GM19438 (cell line): Measurements from ENCODE around the gene RRP36.
A peak's percentile ranks its signal among the peaks of the same experiment; 100 is the strongest.
"Not testable (repeated sequence)": the region's sequence is repeated elsewhere in the genome, so short reads cannot be mapped to it uniquely, and the experiment has no call there.

Experiments used
- ATAC-seq: cut with Tn5 transposase; IDR thresholded peaks from one replicate; pipeline ENCODE4 v1.9.1; 2021; ENCODE audit warnings: low read depth; ENCODE audit not compliant: unreplicated experiment

Gene RRP36

GRCh38 chr6:43036712-43037111 lies 15.3 kb downstream of the RRP36 start:
- ATAC-seq = no peak

- no peak for ATAC-seq
Measured at GRCh38 chr6:43037197-43037596, 15.8 kb downstream of the RRP36 start.

GRCh38 chr6:43037706-43038105 lies 16.3 kb downstream of the RRP36 start:
- no peak for ATAC-seq

- ATAC-seq = no peak
Measured at GRCh38 chr6:43038727-43039126, 17.3 kb downstream of the RRP36 start.

- no peak for ATAC-seq
Measured at GRCh38 chr6:43040542-43041257, 19.3 kb downstream of the RRP36 start.

DNA sequence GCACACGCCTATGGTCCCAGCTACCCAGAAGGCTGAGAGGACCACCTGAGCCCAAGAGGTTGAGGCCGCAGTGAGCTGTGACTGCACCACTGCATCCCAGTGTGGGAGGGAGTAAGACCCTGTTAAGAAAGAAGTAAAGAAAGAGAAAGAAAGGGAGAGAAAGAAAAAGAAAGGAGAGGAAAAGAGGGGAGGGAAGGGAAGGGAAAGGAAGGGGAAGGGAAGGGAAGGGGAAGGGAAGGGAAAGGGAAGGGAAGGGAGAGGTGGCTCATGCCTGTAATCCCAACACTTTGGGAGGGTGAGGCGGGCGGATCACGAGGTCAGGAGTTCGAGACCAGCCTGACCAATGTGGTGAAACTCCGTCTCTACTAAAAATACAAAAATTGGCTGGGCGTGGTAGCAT lies 20.1 kb downstream of the RRP36 start:
- not testable (repeated sequence) for ATAC-seq

- no peak for ATAC-seq
Measured at GRCh38 chr6:43043310-43043709, 21.9 kb downstream of the RRP36 start.

DNA sequence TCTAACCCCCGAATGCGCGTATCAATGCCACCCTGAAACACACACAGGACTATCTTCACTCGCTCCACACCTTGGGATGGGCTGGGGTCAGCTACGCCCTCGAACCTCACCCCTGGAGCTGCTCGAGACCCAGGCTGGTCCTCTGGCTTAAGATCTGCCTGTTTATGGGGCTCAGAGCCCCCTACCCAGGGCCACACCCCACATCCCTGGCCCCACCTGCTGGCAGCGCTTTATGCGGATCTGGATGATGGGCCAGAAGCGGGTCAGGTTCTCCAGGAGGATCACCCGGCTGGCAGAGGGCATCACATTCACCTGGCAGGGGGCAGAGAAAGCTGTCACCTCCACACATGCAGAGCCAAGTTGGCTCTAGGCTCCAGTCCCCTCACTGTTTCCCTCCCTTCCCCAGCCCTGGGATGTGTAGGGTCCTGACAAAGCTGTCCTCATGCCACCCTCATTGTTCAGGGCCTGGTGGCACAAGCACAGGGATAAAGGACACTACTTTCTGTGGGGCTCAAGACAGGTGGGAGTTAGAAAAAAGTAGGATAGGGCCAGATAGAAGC lies 24.0 kb downstream of the RRP36 start:
- ATAC-seq = no peak

DNA sequence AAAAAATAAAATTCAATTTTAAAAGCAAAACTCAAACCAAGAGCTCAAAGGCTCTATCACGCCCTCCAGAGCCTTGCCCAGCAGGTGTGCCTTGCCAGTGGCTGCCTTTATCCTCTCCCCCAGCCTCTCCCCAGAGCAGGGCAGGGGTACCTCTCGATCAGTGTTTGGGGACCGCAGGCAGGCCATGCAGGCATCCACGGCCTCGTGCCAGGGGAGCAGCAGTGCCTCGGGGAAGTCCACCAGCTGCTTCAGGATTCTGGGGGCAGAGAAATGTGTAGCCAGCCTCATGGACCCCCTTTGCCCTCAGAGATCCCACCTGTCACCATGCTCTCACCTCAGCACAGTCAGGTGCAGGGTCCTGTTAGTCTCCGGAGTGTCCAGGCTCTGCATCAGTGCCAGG lies 26.6 kb downstream of the RRP36 start:
- ATAC-seq = no peak

GRCh38 chr6:43050981-43051380 lies 29.6 kb downstream of the RRP36 start:
- ATAC-seq = no peak

DNA sequence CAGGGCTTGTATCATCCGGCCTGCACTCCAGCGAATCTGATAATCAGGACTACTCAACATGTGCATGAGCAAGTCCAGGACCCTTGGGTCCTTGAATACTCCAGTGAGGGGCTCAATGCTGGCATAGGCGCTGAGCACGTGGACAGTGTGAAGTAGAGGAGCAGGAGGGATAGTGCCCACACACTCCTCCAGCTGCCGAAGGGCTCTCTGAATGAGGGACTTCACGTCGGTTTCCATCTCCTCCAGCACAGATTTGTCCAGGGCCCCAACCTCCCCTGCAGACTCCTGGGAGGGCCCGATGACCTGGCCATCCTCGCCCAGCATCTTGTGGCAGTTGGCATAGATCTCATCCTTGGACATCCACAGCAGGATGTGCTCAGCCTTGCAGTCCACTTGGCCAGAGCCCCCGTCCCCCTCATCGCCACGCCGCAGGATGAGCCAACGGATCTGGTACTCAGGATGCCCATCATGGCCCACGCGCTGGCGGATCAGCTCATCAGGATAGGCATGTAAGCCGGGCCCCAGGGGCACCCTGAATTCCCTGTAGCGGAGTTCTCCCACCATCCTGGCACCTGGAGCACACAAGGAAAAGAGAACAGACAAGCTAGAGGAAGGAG lies 30.9 kb downstream of the RRP36 start:
- ATAC-seq = no peak

- peak; percentile 34 for ATAC-seq
Measured at GRCh38 chr6:43052842-43053544, 31.6 kb downstream of the RRP36 start.

GRCh38 chr6:43053545-43054205 lies 32.3 kb downstream of the RRP36 start, which contains the start of gene CUL7:
TSS of gene CUL7 (minus strand) at chr6:43053851. CDS start at chr6:43052788, 1,063 bp downstream.
- ATAC-seq = peak; percentile 87

DNA sequence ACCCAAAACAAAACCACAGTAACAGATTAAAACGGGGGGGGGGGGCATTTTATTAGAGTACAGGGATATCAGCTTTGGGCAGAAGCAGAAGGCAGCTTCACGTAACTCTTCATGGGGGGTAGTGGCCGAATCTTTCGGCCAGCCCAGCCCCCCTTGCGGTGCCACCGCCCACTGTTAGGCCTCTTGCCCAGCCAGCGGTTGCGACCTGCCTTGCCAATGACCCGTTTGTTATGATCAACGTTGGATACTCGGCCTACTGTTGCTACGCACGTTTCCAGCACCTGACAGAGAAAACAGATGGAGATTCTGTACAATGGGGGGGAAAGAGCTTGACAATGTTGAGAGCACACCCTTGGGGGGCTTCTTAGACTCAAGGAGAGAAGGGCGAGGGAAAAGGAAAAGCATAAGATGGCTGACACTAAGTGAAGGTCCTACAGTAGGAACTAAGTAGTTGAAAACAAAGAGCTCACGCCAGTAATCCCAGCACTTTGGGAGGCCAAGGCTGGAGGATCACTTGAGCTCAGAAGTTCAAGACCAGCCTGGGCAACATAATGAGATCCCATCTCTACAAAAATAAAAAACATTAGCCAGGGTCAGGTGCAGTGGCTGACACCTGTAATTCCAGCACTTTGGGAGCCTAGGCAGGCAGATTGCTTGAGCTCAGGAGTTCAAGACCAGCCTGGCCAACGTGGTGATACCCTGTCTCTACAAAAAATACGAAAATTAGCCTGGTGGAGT lies 33.0 kb downstream of the RRP36 start:
- no peak for ATAC-seq

- no peak for ATAC-seq
Measured at GRCh38 chr6:43055966-43056365, 34.5 kb downstream of the RRP36 start.

DNA sequence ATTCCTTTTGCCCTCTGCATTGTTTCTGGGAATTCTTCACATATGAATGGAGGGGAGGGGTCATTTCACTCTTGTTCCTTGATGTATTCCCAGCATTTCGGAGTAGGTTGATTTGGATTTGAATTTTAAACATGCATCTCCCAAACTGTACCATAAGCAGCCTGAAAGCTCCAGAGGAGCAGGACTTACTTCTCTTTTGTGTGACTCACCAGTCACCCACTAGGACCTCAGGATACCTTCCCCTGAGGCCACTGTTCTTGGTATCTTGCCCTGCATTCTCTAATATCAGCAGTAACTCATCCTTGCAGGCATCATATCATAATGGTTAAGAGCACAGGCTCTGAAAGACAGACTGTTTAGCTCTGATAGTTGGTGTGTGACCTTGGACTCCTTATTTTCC lies 37.1 kb downstream of the RRP36 start:
- ATAC-seq = no peak

DNA sequence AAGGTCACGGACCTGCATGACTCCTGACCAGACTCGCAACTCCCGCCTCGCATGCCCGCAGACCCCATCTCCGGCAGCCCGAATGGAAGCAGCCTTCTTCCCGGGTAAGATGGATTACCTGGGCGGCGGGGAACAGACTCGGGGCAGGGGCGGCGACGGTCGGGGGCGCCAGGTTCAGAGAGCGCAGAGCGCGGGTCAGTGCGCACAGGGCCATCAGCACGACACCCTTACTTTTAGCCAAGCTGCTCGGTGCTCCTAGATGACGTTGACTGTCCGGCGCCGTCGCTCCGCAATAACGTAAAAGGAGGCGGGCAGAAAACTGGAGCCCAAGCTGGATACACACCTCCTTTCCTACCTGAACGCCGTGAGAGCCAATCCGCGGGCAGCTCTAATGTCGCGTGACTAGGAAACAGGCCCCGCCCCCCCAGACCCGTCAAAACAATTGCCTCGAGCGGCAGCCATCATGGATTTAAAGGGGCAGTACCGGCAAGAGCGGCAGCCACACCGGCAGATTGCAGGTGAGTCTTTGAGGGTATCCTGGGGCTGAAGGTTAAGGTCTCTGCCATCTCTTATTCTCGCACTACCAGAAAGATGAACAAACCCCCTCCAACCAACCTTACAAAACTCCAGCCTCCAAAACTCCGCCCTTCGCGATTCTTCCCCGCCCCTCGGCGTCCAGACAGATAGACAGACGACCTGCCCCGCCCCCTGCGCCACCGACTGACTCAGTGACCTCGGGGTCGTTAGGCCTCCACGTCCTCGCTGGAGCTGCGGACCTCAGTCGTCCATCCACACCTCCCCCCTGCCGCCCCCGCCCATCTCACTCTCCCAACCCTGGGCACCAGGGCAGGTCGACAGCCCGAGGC lies 38.0 kb downstream of the RRP36 start, which contains the start of the genes KLC4 and MRPL2:
Gene KLC4, plus strand, starts transcription at position 464 of the 866 bp plus-strand sequence. CDS start 1,705 bp downstream, outside the sequence.
Gene MRPL2, minus strand, starts transcription at position 267 of the 866 bp plus-strand sequence. Its CDS starts 53 bp downstream, at position 214.
- ATAC-seq = peak; percentile 89

- ATAC-seq = no peak
Measured at GRCh38 chr6:43060034-43060754, 38.8 kb downstream of the RRP36 start.
